ENCODE data around the gene ZC3H6. TPM values are rescaled to one million over a fixed set of nuclear protein-coding genes. Genes with fewer than 3 reads are reported as not detected.

ZC3H6 gene
- 31.9 TPM for total RNA-seq

GRCh38 chr2:112275311-112275886, at the start of gene ZC3H6:
Gene ZC3H6 (plus strand): TSS chr2:112275597. CDS start chr2:112275995, 398 bp downstream.

GRCh38 chr2:112254466-112255240, 20.7 kb upstream of the ZC3H6 start, which contains the start of gene ZC3H8:
Gene ZC3H8 (minus strand): TSS chr2:112255042. CDS start chr2:112254981, 61 bp downstream.

Other genes with a start within 250 kb of the ZC3H6 start
- gene TMEM87B, start 220.3 kb upstream of the ZC3H6 start, total RNA-seq = 21.3 TPM
- 17.3 TPM for gene FBLN7, start 137.2 kb upstream of the ZC3H6 start, total RNA-seq
- gene ZC3H8, start 20.6 kb upstream of the ZC3H6 start, total RNA-seq = 19.9 TPM
- gene RGPD8, start 158.0 kb downstream of the ZC3H6 start, total RNA-seq = 37.1 TPM
- 31.2 TPM for gene TTL, start 206.6 kb downstream of the ZC3H6 start, total RNA-seq

All from camera-type eye (tissue), 1 donor.